GM12878 (cell line): ENCODE results near the gene KRTAP1-3.

ENCODE experiments used
- TF ChIP-seq, protein P1 (sequence below): IDR thresholded peaks from 2 replicates; pipeline ENCODE4 v1.6.1; 2012; ENCODE audit warnings: low read length, inconsistent platforms
- TF ChIP-seq, protein P2 (sequence below): IDR thresholded peaks from 2 replicates; pipeline ENCODE4 v1.6.1; 2011; ENCODE audit warnings: borderline replicate concordance, low read depth, mild to moderate bottlenecking, moderate library complexity, mixed read lengths, low read length; ENCODE audit not compliant: insufficient read depth; ENCODE audit errors: extremely low read length

GRCh38 chr17:41012326-41013120 lies 22.2 kb downstream of the KRTAP1-3 start:
- TF ChIP-seq, protein P1, sequence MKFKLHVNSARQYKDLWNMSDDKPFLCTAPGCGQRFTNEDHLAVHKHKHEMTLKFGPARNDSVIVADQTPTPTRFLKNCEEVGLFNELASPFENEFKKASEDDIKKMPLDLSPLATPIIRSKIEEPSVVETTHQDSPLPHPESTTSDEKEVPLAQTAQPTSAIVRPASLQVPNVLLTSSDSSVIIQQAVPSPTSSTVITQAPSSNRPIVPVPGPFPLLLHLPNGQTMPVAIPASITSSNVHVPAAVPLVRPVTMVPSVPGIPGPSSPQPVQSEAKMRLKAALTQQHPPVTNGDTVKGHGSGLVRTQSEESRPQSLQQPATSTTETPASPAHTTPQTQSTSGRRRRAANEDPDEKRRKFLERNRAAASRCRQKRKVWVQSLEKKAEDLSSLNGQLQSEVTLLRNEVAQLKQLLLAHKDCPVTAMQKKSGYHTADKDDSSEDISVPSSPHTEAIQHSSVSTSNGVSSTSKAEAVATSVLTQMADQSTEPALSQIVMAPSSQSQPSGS, result no peak
- TF ChIP-seq, protein P2, sequence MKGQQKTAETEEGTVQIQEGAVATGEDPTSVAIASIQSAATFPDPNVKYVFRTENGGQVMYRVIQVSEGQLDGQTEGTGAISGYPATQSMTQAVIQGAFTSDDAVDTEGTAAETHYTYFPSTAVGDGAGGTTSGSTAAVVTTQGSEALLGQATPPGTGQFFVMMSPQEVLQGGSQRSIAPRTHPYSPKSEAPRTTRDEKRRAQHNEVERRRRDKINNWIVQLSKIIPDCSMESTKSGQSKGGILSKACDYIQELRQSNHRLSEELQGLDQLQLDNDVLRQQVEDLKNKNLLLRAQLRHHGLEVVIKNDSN, result no peak
